Stimulated activated CD8-positive, alpha-beta memory T cell treated with anti-CD3 and anti-CD28 coated beads, Interleukin-12 subunit alpha, Interleukin-12 subunit beta, amount 100 ng/mL, for 24 hours (primary cell): ENCODE measurements around the gene COQ3.
"Not testable (repeated sequence)": the region's sequence is repeated elsewhere in the genome, so short reads cannot be mapped to it uniquely, and the experiment has no call there.

Experiments used
- DNase-seq: peaks from one replicate; pipeline ENCODE4 v3.0.0-alpha.2; 2020; ENCODE audit errors: extremely low read depth

COQ3 gene

DNA sequence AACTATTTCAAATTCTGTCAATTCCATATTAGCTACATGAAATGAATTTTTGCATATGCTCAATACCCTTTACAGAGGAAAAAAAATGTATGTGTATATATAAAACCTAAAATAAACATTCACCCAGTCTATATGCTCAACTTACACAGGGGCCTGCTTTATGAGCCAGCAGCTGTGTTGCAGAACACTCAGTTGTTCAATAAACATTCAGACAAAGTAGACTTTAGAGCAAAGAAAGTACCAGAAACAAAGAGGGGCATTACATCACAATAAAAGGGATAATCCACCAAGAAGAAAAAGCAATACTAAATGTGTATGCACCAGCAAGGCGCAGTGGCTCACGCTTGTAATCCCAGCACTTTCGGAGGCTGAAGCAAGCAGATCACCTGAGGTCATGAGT, 9.5 kb downstream of the COQ3 start:
- DNase-seq = no peak

DNA sequence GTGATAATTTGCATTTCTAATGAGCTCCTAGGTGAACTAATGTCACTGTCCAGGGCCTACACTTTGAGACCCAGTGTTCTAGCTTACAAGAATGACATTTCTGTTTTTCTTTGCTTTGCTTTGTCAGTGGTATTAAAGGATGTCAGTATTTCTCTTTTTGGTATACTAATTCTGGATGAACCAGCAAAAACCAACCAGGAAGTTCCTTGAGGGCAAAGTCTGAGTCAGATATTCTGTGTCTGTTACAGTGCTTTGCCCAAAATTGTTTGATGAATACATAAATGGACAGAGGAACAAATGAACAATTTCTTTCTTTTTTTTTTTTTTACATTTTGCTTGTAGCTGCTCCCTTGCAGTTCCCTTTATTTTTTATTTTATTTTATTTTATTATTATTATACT, 15.4 kb downstream of the COQ3 start:
- no peak for DNase-seq

DNA sequence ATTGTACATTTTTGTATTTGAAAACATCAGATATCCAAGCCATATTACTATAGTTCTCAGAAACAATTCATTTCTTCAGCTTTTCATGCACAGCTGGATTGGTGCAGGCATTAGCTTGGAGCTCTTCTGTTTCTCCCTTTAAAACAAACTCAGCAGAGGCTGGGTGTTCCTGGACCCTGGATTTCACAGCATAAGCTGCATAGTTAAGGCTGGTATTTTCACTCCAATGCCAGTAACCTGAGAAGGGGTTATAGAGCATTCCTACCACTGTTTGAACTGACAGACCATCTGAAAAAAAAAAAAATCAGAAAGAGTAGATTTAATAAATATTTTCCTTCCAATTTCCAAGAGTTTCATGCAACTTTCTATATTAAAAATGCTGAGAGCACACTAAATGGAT, 24.5 kb downstream of the COQ3 start:
- no peak for DNase-seq

DNA sequence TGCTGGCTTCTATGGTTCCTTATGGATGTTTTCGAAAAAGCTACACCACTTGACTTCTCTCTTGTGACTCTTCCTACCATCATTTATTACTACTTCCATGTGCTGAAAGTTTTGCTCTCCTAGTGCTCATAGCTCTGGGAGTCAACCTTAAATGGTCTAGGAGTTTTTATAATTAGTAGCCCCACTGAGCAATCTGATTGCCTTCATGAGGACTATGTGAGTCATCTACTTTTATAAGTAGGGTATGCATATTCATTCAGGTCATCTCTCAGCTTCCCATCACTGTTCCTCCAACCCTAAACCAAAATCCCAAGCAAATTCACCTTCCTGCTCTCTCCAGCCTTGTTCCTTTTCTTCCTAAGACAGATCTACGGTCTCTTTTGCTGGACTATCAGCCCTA, 27.1 kb downstream of the COQ3 start:
- DNase-seq = no peak

DNA sequence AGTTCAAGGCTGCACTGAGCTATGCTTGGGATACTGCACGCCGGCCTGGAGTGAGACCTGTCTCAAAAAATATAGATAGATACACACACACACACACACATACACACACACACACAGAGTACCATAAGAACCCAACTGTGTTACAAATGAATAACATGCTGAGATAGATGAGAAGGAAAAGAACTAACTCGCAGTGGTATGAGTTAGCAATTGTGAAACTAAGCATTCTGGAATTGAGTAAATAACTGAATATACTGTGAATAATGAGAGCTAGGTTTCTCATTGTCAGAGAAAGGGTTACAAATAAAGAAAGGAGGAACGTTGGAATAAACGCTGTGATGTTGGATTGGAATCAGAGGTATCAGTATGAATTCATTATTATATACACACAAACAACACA, 30.0 kb downstream of the COQ3 start:
- DNase-seq = no peak

DNA sequence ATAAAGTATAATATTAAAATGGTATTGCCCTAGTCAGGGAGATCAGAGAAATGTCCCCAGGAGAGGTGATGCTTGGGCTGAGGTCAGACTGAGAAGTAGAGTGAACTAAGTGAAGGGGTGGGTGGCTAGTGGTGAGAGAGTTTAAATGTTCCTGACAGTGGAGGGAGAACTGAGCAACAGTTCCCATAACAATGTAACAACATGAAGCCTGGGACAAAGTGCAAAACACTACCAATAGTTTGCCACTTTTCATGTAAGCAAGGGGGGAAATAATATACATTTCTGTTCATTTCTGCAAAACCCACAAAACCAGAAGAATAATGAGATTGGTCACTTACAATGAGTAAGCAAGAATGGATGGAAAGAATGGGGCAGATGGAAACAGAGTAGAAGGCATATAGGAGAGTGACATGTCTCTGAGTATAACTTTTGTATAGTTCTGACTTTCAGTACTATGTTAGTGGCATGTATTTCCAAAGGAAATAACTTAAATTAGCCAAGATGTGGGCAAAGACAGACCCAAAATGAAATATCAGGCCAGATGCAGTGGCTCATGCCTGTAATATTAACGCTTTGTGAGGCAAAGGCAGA, 31.2 kb downstream of the COQ3 start:
- no peak for DNase-seq

DNA sequence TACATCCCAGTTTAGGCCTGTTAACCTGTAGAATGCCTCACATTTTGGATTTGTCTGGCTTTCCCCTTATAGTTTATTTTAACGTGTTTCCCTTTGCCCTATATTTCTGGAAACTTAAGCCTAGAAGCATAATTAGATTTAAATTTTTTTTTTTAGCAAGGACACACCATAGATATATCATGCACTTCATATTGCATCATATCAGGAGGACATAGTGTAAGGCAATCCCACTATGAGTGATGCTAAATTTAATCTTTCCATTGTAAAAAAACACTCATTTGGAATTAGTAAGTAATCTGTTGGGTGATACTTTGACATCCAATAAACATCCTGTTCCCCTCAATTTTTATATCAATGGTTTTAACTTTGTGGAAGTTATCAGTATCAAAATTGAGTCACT, 34.2 kb downstream of the COQ3 start:
- no peak for DNase-seq

DNA sequence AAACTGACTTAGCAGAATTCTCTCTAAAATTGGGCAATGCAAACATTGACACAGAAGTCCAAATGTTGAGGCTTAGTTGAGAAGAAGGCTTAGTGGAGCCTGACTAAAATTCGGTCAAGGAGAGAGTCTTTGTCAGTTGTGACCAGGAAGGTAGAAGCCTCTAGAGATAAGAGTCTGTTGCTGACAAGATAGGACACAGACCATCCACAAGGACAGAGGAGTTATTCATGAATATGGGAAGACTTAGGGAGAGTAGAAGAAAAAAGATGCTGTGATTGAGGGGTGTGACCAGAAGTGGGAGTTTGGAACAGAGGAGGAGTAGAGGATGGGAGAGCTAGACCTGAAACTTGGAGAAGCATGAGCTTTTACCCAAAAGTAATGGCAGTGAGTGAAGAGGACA, 37.4 kb downstream of the COQ3 start:
- DNase-seq = no peak

DNA sequence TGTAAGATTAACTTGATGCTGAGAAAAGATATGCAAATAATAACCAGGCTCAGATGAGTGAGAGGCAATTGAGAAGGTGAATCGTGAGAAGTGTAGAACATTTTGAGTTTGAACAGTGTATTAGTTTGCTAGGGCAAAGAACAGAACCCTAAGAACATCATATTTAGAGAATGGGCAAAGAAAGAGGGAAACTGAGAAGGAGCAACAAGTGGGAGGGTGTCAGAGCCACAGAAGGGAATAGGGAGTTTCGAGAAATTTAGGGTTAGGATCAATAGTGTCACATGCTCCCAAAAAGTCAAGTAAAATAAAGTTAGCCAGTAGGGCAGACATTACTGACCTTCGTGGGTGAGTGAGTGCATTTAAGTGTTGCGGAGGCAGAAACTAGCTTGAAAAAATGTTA, 39.0 kb downstream of the COQ3 start:
- DNase-seq = no peak

DNA sequence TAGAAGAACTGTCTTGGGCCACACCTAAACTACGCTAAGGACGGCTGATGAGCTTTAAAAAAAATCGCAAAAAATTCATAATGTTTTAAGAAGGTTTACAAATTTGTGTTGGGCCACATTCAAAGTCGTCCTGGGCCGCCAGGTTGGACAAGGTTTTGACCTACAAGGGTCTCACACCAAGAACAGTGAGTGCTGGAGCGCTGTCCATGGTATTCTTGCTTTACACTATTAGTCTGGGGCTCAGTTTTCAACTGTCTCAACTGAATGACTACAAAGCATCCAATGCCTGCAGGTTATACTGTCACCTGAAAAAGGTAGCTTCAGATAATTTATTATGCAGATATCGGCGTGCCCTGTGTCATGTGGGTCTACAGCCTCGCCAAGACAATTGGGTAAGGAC, 40.9 kb downstream of the COQ3 start:
- DNase-seq = no peak

DNA sequence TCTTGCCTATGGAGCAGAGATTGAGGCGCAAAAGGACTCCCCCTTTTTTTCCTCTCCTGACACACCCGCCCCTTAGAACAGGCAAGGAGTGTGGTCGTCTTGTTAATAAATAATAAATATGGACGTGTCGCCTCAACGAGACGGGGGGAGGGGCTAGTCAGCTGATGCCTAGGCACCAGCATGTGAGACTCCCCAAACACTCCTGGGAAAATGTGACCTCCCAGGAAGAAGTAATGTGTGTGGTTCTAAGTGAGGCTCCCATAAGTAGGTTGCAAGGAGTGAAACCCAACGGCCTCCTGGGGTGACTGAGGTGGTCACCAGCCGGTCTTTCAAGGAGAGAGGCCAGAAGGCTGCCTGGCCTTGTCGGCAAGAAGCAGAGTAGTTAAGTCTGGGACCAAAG, 43.4 kb downstream of the COQ3 start:
- DNase-seq = no peak

DNA sequence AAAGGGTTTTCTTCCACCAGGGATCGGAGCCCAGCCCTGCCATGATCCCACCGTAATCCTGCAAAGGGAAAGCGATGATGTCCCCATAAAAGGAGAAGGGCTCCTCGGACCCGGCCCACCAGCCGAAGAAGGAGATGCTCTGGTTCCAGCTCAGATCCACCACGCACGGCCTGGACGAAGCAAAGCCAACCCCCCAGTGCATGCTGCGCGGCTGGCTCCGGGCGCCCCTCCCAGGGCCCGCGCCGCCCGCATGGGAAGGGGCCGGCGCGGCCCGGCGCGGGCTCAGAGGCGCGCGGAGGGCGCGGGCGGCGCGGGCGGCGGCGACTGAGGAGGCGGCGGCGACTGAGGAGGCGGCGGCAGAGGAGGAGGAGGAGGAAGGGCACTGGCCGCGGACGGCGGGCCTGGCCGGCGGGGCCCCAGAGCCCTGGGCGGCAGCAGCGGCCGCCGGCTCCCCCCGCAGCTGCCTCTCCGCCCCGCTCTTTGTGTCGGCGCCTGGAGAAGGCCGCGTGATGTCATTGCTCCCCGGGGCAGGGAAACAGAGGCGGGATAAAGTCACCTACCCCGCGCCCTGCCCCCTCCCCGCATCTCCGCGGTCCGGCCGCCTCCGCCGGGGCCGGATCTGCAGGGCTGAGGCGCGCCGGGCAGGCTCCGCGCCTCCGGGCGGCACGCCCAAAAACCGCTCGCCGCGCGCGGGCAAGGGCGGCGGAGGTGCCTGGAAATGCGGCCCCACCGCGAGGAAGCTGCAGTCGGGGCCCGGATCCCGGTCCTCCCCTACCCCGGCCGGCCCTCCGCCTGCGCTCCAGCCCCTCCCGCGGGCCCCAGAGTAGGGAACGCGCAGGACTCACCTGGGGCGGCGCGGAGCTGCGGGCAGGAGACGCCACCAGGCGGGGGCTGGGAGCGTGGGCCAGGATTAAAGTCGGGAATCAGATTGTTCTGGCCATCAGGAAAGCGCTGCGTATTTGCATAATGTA, 44.5 kb downstream of the COQ3 start, which contains the start of gene FAXC:
Gene FAXC, minus strand, starts transcription at position 504 of the 971 bp plus-strand sequence. Its CDS starts 302 bp downstream, at position 202.
- DNase-seq = no peak

DNA sequence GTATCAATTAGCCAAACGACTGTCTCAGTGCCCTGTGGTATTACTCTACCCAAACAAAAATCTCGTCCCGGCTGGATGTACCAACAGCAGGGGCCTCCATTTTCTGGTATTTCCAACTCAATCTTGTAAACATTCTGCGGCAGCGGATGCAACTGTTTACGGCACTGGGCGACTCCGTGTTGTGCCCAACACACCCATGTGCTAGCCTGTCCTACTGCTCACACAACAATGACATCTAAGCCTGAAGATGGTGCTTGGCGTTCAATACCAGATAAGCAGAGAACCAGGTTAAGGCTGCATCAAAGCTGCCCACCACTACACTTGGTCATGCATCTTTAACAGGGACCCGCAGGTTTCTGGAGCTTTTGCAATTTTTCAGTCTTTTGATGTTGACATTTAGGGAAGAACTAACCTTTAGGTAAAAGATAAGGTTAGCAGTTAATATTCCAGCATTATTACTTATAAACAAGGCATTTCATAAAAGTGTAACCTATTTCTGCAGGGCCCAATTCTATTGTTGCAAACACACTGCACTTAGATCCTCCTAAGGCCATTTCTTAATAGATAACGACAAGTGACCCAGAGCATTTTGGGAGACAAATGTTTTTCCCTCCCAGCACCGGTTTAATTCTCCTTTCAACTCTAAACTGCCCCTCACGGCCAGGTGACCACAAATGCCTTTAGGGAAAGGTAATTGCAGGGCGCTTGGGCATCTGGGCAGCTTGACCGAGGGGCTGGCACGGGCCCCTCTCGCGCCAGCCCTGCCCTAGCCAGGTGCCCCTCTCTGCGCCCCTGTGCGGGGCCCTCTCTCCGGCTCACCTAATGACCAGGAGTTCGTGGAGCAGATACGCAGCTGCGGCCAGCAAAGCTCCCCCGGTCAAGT, 45.5 kb downstream of the COQ3 start:
- DNase-seq = no peak

DNA sequence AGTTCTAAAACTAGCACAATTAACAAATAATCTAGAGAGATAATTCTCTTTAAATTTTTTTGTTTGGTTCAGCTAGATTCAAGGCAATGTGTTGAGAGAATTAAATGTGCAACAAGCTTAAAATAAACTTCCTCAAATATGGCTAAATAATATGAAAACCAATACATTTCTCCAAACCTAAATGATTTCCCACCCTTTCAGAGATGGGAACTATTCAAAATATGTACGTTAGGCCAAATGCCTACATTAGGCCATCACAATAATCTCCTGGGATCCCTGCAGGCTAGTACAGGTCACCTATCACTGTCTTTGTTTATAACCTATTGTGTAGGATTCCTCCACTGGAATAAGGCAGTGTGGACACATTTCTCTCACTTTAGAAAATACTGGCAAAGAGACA, 46.2 kb downstream of the COQ3 start:
- DNase-seq = no peak

DNA sequence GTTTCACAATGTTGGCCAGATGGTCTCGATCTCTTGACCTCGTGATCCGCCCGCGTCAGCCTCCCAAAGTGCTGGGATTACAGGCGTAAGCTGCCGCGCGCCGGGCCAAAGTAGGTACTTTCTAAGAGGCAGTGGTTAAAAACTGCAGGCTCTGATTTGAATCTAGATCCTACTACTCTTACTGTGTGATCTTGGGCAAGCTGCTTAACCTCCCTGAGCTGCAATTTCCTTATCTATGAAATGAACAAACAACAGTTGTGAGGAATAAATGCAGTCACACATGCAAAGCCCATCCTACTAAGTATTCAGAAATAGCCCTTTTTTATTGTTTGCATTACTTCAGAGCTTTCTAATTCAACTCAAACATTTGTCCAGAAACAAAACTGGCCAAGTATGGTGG, 47.4 kb downstream of the COQ3 start:
- no peak for DNase-seq

DNA sequence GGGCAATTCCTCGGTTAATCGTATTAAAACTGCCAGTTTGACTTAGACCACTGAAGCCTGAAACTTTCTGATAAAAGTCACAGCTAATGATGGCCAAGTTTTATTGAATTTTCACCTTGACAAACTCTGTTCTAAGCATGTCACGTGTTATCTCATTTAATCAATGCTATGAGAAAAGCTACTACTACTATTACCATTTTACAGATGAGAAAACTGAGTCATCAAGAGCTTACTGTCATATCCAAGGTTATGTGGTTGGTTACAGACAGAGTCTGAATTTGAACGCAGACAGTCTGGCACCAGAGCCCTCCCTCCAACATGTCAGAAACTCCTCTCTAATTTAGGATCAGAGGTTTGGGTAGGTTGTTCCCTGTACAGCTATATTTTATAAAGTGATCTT, 48.8 kb downstream of the COQ3 start:
- DNase-seq = no peak

DNA sequence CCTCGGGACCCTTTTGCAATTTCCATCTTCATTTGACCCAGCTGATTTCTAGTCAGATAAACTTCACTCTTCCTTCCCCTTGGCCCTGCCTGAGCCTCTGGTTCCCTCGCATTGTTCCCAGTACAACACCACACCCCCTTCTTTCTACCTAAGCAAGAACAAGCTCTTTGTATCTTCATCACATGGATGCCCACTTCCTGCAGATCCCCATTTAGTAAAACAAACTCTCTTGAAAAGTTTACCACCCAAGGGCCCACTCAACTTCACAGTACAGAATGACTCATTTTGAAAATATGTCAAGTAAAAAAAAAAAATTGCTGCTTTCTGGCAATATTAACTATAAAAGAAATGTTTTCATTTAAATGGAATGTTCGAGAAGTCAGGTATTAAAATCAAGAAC, 49.7 kb downstream of the COQ3 start:
- no peak for DNase-seq

DNA sequence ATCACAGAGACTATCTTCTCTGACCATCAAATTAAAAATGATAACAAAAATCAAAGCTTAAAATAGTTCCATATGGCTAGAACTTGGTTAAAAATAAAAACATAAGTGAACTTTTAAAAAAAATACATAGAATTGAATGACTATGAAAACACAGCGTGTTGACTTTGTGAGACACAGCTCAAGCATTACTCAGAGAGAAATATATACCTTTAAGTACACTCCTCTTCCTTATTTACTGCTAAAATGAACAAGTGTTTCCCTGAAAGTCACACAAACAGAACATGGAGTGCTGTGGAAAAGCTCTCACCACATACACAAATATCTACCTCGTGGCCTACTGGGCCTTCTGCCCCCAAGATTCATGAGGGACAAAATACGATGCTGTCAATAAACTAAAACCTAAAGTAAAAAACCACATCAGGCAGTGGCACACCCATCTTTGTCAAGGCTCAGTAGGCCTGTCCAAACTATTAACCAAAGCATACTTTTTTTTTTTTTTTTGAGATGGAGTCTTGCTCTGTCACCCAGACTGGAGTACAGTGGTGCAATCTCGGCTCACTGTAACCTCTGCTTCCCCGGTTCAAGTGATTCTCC, 52.0 kb downstream of the COQ3 start:
- no peak for DNase-seq

DNA sequence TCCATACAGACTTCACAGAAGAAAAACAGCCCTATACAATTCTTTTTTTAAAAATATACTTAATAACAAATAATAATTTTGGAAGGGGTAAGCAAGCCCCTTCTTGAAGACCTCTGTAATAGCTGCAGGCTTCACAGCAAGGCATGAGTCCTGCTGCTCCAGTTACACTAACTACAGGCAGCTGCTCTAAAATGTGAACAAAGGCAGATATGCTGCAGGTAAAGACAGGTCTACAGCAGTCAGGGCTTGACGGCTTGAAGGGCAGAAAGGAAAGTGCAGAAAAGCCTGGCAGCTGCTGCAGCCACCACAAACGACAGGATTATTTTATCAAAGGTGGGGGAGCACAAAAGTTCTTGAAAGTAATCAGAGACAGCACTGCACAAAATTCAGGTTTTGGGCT, 55.8 kb downstream of the COQ3 start:
- DNase-seq = no peak

DNA sequence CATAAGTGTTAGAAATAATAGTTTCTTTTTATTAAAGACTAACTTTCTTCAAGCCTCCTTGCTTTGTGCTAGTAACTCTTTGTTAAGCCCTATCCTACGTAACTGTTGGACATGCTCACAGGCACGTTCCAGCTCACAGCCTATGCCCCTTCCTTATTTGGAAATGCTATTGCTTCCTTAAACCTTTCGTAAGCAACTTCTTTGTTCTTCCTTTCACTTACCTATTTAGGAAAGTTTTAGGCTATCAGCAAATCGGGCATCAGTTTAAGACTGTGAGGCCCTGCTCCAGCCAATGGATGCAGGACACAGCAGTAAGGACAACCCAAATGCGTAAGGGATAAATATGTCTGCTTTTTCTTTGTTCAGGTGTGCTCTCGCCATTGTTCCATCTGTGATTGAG, 58.7 kb downstream of the COQ3 start:
- DNase-seq = not testable (repeated sequence)

DNA sequence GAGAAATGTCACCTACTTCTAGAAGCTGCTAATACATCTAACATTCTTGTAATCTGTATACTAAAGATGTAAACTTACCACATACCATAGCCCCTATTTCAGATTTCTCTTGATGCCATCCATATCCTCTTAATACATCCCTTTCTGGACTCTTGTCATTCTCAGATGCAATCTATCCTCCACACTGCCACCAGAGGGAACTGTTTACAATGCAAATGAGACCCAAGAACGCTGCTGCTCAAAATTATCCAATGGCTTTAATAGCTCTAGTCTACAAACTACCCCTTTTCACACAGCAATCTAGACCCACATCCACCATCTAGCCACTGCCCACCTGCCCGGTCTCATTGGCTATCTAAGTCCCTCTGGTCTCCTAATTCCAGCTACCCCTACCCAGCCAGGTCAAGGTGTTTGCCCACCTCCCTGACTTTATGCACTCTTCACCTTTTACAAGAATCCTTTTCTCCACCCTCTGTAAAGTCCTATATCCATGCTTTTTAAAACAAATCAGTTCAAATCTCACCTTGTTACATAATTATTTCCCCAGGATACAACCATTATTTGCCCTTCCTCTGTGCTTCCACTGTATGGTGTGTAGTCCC, 59.4 kb downstream of the COQ3 start:
- DNase-seq = no peak

DNA sequence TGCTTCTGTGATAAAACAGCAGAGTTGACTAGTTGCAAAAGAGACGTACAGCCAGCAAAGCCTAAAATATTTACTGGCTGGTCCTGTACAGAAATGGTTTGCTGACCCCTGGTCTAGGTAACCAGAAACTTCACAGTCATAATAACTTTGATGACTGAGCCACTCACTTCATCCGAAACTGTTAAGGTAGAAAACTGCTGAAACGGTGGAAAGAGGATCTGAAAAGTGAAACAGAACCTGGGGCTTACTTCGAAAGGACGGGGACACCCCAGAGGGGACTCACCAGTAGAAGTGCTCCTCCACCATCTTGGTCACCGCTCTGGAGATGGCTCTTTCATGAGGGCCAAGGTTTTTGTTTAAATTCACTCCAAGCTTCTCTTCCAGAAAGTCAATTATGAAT, 60.9 kb downstream of the COQ3 start:
- DNase-seq = no peak
